Sigmoid colon (tissue), 7 donors: ENCODE measurements around the gene HIVEP3. TPM values are rescaled to one million over a fixed set of nuclear protein-coding genes. Genes with fewer than 3 reads are reported as not detected.
A peak's percentile ranks its signal among the peaks of the same experiment; 100 is the strongest.

ENCODE experiments used
- DNase-seq: peaks from one replicate; pipeline ENCODE4 v3.0.0-alpha.2; 2019
- H3K27ac ChIP-seq, 4 donors: fragments of 200-600 bp; sonication (generic); one replicate each; pipeline ENCODE4 v1.5.1; 2016 to 2019; ENCODE audit warnings: mild to moderate bottlenecking in 1 of 4
- H3K27me3 ChIP-seq, 3 donors: fragments of 200-600 bp; sonication (generic); one replicate each; pipeline ENCODE4 v1.5.1; 2019; ENCODE audit warnings: mild to moderate bottlenecking in 1 of 3
- H3K36me3 ChIP-seq, 4 donors: fragments of 200-600 bp; sonication (generic); one replicate each; pipeline ENCODE4 v1.5.1; 2016 to 2019
- H3K4me1 ChIP-seq, 4 donors: fragments of 200-600 bp; sonication (generic); one replicate each; pipeline ENCODE4 v1.5.1; 2017 to 2019
- H3K4me3 ChIP-seq, 4 donors: fragments of 200-600 bp; sonication (generic); one replicate each; pipeline ENCODE4 v1.5.1; 2017 to 2019; ENCODE audit warnings: mild to moderate bottlenecking in 2 of 4, moderate library complexity in 1 of 4
- H3K9me3 ChIP-seq, 4 donors: fragments of 200-600 bp in 3 of 4; sonication (generic) in 3 of 4; one replicate each; pipeline versions ENCODE4 v1.5.1 to v1.6.1; 2013 to 2019
- CTCF ChIP-seq, 4 experiments: fragments of 450-650 bp in 3 of 4; fragments of 200-600 bp in 1 of 4; IDR thresholded peaks; one replicate each; pipeline ENCODE4 v1.5.1; 2016 to 2019; ENCODE audit warnings: antibody characterized with exemption in 4 of 4, mild to moderate bottlenecking in 3 of 4, moderate library complexity in 2 of 4
- EP300 ChIP-seq, 4 donors: sonication (generic); formaldehyde crosslinking; IDR thresholded peaks; one replicate each; pipeline ENCODE4 v1.6.1; 2017; ENCODE audit warnings: antibody characterized with exemption in 4 of 4
- POLR2A ChIP-seq, 2 donors: fragments of 450-650 bp; IDR thresholded peaks; one replicate each; pipeline ENCODE4 v1.6.1; 2016; ENCODE audit warnings: antibody characterized with exemption in 2 of 2, mild to moderate bottlenecking in 2 of 2, moderate library complexity in 2 of 2
- POLR2AphosphoS5 ChIP-seq, 4 donors: sonication (generic); formaldehyde crosslinking; IDR thresholded peaks; one replicate each; pipeline ENCODE4 v1.6.1; 2017; ENCODE audit warnings: antibody characterized with exemption in 4 of 4
- WGBS, 2 donors: extraction: QIAGEN DNeasy Blood & Tissue Kit; methylation state at CpG; one replicate each; pipeline ENCODE4 v1.1.7; 2013; 5-methylcytosine and 5-hydroxymethylcytosine counted together
- intact Hi-C: fragments of 100-400 bp; cut with DNase I; formaldehyde crosslinking; loops from one replicate; pipeline ENCODE4 v1.15.1; 2023
- polyA plus RNA-seq, 3 donors: library from polyadenylated mRNA; stranded (reverse); fragments of 200-250 nt; gene quantifications; one replicate each; pipeline ENCODE4 v1.2.3, GENCODE V29; 2013
- total RNA-seq, 4 donors: library from RNA; depleted of rRNA; stranded (reverse); fragments of >200 nt; gene quantifications; one replicate each; pipeline ENCODE4 v1.1.0, GENCODE V29; 2016
- donor health status: healthy with polysubstance abuse.
- donor health status: Bipolar disorder and iron deficiency.
- donor health status: healthy.

The HIVEP3 gene
- total and polyA plus RNA-seq, 7 donors, result 1.4 to 7.8 (median 3.2) TPM

- DNase-seq, result no peak
These were observed 29.0 kb downstream of the HIVEP3 start for GRCh38 chr1:41889506-41890414.

GRCh38 chr1:41888756-41889155 lies 30.0 kb downstream of the HIVEP3 start:
- Histone ChIP-seq H3K36me3 (no peaks in the 10 kb centered on the region), H3K27ac (no peak overlapping the region), H3K4me3 (no peak overlapping the region), H3K27me3 (no peaks in the 10 kb centered on the region), H3K9me3 (no peaks in the 10 kb centered on the region), H3K4me1 (peaks cover 0 to 21% (median 13%) of the 10 kb centered on the region in 4 donors)
- 93 to 100% methylated on average over 4 of the region's 4 CpGs for WGBS, 2 donors
- TF ChIP-seq POLR2A (IDR thresholded peaks at IDR 0.05), result no peak
- no peak for TF ChIP-seq POLR2AphosphoS5 (IDR thresholded peaks at IDR 0.05)
- no peak for TF ChIP-seq CTCF (IDR thresholded peaks at IDR 0.05)
- no peak for TF ChIP-seq EP300 (IDR thresholded peaks at IDR 0.05)
- intact Hi-C loops, result no loop called here
- DNase-seq, result no peak

More at GRCh38 chr1:41889506-41890414, 29.0 kb downstream of the HIVEP3 start:
- no peaks in the 10 kb centered on the region for H3K27me3 ChIP-seq
- WGBS, 2 donors, result 96 to 97% methylated on average over 8 of the region's 8 CpGs
- H3K9me3 ChIP-seq, result no peaks in the 10 kb centered on the region
- H3K27ac ChIP-seq, result peak overlapping the region in 1 of 4 donors; percentile 54
- TF ChIP-seq CTCF (IDR thresholded peaks at IDR 0.05) (no peak), EP300 (IDR thresholded peaks at IDR 0.05) (no peak), POLR2AphosphoS5 (IDR thresholded peaks at IDR 0.05) (no peak), POLR2A (IDR thresholded peaks at IDR 0.05) (no peak)
- H3K36me3 ChIP-seq, result no peaks in the 10 kb centered on the region
- no peak overlapping the region for H3K4me3 ChIP-seq
- intact Hi-C loops, result no loop called here
- H3K4me1 ChIP-seq, result peaks cover 0 to 24% (median 19%) of the 10 kb centered on the region in 4 donors

- no peaks in the 10 kb centered on the region for H3K9me3 ChIP-seq
- no peak overlapping the region for H3K27ac ChIP-seq
- TF ChIP-seq POLR2A (IDR thresholded peaks at IDR 0.05) (no peak), POLR2AphosphoS5 (IDR thresholded peaks at IDR 0.05) (no peak), EP300 (IDR thresholded peaks at IDR 0.05) (no peak), CTCF (IDR thresholded peaks at IDR 0.05) (no peak)
- no peaks in the 10 kb centered on the region for H3K36me3 ChIP-seq
- no peaks in the 10 kb centered on the region for H3K27me3 ChIP-seq
- no peak for DNase-seq
- no peak overlapping the region for H3K4me3 ChIP-seq
- intact Hi-C loops, result no loop called here
- 96 to 98% methylated on average over 1 of the region's 1 CpG for WGBS, 2 donors
- peaks cover 0 to 20% (median 12%) of the 10 kb centered on the region in 4 donors for H3K4me1 ChIP-seq
These were observed 31.4 kb downstream of the HIVEP3 start for GRCh38 chr1:41887365-41887764.

GRCh38 chr1:41884256-41885230 lies 34.2 kb downstream of the HIVEP3 start:
- H3K36me3 ChIP-seq, result no peaks in the 10 kb centered on the region
- H3K27ac ChIP-seq, result no peak overlapping the region
- intact Hi-C loops, result no loop called here
- WGBS, 2 donors, result 82 to 83% methylated on average over 9 of the region's 9 CpGs
- no peak for TF ChIP-seq POLR2A (IDR thresholded peaks at IDR 0.05)
- TF ChIP-seq POLR2AphosphoS5 (IDR thresholded peaks at IDR 0.05), result no peak
- no peak for TF ChIP-seq EP300 (IDR thresholded peaks at IDR 0.05)
- DNase-seq, result no peak
- no peaks in the 10 kb centered on the region for H3K9me3 ChIP-seq
- H3K4me3 ChIP-seq, result no peak overlapping the region
- H3K27me3 ChIP-seq, result no peaks in the 10 kb centered on the region
- no peaks in the 10 kb centered on the region for H3K4me1 ChIP-seq
